GM18511 (cell line): ENCODE results near the gene SPHK1.

Source experiments
- ATAC-seq: cut with Tn5 transposase; IDR thresholded peaks from one replicate; pipeline ENCODE4 v1.9.1; 2021; ENCODE audit warnings: mild to moderate bottlenecking, moderate library complexity; ENCODE audit not compliant: unreplicated experiment

The SPHK1 gene

DNA sequence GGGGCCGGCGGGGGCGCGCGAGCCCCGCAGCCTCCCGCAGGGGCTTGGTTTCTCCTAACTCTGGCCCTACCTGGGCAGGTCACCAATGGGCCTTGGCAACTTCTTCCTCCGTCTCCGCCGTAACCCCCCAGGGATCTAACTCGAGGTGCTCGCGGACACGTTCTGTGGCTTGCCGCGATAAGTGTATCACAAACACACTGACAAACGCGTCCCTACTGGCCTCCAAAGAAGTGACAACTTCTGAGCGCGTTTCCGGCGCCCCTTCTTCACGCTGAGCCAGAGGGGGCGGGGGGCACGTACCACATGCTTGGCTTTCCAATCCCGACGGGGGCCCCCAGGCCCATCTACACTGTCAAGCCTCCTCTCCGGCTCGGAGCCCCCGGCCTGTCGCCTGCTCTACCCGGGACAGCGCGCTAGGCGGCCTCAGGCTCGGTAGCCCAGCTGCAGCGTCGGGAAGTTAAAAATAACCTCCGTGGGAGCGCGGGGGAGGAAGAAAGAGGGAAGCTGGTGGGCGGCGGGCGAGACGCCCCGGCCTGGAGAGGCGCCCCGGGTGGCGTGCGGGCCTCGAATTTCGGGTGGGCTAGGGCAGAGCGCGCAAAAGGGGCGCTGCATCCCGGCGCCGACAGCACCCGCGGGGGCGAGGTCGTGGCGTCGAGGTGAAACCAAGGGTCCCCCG lies 725 bp upstream of the SPHK1 start:
- no peak for ATAC-seq

DNA sequence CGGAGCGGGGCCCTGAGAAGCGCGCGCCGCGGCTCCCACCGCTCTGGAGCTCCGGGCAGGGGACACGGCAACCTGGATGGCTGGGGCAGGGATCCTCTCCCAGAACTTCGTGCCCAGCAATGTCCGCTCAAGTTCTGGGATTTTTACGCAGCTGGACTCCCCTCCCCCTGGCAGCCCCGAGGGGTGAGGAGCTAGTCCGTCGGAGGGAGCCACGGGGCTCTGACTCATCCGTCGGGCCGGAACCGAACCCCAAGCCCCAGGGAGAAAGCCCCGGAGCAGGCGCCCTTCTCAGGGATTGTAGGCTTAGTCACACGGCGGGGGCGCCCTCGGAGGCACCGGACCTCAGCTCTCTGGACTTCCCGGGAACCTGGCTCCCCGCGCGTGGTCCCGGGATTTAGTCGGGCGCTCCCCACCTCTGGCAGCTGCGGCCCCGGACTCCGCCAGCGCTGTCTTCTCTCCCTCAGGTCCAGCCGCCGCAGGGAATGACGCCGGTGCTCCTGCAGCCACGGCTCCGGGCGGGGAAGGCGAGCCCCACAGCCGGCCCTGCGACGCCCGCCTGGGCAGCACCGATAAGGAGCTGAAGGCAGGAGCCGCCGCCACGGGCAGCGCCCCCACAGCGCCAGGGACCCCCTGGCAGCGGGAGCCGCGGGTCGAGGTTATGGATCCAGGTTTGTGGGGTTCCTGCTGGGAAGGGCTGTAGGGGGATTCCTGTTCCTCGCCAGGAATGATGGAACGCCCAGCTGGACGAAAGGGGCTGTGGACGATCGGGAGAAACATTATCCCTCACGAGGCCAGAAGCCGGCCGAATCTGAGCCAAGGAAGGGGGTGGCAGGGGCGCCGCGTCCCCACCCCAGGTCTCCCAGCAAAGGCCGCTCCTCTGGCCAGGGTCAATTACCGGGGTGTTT lies 830 bp downstream of the SPHK1 start:
- no peak for ATAC-seq

DNA sequence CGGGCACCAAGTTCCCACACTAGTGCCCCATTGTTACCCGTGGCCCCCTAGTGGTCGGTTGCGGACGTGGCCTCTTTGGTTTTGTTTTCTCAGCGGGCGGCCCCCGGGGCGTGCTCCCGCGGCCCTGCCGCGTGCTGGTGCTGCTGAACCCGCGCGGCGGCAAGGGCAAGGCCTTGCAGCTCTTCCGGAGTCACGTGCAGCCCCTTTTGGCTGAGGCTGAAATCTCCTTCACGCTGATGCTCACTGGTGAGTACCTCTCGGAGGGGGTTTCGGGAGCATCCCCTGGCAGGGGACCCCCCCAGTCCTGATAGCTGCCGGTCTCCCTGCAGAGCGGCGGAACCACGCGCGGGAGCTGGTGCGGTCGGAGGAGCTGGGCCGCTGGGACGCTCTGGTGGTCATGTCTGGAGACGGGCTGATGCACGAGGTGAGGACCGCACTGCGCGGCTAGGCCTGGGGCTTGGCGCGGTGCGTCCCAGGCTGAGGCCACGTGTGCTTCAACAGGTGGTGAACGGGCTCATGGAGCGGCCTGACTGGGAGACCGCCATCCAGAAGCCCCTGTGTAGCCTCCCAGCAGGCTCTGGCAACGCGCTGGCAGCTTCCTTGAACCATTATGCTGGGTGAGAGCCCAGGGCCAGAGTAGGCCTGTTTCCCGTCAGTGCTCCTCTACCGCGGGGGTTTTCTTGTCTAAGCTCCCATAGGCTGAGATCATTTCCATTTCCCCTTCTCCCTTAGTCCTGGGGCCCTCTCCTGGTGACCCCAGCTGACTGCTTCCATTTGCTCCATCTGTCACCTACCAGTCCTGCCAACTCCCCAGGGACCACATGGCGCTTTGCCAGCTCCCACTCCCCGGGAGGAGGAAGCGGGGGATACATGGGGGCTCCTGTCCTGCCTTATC lies 1.7 kb downstream of the SPHK1 start:
- ATAC-seq: no peak

DNA sequence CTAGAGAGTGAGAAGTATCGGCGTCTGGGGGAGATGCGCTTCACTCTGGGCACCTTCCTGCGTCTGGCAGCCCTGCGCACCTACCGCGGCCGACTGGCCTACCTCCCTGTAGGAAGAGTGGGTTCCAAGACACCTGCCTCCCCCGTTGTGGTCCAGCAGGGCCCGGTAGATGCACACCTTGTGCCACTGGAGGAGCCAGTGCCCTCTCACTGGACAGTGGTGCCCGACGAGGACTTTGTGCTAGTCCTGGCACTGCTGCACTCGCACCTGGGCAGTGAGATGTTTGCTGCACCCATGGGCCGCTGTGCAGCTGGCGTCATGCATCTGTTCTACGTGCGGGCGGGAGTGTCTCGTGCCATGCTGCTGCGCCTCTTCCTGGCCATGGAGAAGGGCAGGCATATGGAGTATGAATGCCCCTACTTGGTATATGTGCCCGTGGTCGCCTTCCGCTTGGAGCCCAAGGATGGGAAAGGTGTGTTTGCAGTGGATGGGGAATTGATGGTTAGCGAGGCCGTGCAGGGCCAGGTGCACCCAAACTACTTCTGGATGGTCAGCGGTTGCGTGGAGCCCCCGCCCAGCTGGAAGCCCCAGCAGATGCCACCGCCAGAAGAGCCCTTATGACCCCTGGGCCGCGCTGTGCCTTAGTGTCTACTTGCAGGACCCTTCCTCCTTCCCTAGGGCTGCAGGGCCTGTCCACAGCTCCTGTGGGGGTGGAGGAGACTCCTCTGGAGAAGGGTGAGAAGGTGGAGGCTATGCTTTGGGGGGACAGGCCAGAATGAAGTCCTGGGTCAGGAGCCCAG lies 2.8 kb downstream of the SPHK1 start:
- no peak for ATAC-seq

DNA sequence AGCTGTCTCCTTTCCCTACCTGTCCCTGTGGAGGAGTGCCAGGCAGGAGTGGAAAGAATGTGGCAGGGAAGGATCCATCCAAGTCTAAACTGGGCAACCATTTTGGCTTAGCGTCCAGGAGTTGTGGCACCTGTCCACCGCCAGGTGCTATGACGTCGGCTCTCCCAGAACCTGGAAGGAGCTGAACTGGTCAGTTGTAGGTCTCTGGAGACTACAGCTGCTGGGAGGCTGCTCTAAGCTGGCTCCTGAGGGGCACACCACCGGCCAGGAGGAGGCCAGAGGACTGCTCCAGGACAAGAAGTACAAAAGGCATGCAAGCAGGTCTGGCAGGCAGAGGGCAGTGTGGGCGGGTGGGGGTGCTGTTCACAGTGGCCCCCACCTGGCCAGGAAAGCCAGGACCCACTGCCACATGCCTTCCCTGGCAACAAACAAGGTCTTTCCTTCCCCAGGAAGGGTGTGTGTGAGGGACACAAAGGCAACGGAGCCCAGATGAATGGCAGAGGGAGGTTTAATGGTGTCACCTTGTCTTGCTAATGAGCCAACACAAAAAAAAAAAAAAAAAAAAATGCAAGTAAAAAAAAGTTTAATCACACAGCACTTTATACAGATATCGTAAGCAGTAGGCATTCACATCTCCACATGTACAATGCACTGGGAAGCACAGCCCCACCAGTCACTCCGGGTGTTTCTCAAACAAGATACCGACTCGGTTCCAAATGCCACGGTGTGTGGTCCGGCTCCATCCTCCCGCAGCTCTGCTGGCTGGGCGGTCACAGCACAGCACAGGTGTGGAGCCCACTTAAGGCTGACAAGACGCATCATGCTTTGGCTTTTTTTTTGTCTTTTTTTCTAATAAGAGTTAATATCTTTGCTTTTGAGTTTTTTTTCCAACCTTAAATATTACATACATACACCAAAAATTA lies 4.8 kb downstream of the SPHK1 start:
- ATAC-seq: no peak

DNA sequence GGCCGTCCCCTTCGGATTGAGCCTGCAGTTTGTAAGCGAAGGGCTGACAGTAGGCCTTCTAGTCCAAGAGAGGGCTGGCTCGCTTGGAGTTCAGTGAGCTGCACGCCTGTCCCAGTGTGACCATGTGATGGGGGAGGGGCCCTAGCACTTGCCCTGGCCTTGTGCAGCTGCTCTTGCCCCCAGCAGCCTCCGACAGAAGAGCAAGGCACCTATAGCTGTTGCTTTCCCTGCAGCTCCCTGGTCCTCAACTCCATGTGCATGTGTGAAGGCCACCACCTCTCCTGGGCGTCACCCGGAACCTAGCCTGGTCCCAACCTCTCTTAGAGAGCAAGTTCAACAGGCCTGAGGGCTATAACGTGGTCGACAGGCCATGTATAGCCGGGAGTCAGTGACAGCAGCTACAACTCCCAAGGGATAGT lies 5.6 kb downstream of the SPHK1 start:
- ATAC-seq: no peak

DNA sequence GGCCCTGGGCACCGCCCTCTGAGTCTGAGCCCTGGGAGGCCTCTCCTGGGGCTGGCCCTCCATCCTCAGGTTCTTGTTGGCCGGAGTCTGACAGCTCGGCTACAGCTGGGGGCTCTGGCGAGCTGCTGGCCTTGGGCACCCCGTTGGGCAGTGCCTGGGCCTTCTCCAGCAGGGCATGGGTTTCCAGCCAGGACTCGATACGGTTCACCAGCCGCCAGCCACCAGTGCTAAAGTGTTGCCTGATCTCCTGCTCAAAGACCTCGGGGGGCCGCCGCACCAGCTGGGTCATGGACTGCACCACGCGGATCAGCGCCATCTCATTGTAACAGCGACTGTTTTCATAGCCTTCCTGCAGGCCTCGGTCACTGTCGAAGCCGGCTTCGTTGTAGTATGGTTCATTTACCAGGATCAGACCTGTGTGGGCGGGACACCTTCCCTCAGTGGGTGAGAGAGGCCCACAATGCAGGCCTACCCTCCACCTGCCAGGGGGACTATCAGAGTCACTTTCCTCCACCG lies 6.8 kb downstream of the SPHK1 start:
- no peak for ATAC-seq

DNA sequence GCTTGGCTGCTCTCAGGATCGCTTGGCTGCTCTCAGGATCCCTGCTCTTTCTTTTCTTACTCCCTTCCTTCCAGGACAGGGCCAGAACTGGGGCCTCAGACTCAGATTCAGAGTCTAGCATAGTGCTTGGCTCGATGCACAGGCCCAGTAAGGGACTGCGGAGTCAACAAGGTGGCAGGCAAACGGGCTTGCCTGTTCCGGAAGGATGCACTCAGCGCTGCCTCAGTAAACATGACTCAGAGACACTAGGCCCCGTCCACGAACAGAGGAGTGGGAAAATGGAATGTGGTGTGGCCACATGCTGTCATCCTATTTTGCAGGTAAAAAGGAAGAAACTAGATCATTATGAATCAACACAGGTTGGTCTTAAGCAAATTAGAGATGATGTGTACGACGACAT lies 9.8 kb downstream of the SPHK1 start:
- ATAC-seq: no peak

DNA sequence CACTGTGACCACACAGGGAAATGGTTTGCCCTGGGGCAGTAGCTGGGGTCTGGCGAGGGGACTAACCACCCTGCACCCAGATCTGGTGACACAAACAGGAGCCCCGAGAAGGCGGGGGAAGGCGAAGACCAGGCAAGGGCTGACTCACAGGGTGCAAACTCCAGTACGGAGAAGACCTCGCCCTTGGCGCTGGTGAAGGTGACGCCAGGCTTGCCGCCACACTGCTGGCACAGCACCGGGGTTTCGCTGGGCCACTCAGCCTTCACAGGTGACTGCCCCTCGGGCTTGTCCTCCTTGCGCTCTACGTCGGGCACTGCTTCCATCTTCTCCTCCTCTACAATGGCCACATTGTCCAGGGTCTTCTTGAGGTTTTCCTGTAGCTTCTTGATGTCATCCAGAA lies 11.6 kb downstream of the SPHK1 start:
- no peak for ATAC-seq

DNA sequence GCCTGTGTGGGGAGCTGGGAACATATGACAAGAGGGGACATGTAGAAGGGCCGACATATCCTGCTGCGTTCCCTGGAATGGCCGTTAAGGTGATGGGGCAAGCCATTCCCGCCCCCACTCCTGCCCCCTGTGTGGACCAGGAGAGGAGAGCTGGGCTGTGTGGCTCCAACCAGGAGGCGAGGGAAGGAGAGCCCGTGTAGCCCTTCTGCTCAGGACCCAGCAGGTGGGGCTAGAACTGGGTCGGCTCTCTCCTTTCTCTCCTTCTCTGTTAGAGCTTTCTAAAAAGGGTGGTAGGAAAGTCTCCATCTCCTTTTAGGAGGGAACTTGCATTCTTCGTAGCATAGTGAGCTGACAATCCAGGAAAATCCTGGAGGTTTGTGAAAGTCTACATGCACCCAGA lies 12.8 kb downstream of the SPHK1 start:
- no peak for ATAC-seq

DNA sequence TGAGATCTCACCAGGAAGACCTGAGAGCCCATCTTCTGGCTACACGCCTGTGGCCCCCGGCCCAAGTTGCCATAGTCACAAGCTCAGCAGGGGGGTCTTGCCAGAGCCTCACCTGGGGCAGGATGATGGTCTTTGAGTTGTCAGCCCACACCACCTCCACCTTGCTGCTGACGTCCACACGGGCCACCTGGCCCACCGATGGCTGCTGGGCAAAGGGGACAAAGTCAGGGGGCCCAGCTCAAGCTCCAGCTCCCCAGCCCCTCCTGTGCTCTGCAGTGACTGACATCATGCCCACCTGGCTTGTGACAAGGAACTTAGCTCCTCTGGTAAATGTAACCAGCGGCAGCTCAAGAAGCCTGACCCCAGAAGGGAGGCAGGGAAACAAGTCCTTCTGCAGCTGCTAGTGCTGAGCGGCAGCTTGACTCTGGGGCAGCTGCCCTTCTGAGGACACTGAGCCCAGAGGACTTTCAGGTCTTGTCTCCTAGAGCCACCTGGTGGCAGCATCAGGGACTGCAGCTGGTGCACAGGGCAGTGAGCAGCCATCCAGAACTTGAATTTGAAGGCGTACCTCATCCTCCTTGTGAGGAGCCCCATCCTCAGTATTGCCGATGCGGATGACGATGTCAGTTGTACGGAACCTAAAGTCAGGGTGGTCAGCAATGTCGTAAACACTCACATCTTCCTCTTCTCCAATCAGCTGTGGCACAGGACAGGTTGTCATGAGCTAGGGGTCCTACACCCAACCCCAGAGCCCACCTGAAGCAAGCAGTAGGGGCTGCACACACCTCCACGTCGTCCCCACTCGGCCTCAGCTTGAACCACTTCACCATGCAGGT lies 13.5 kb downstream of the SPHK1 start:
- no peak for ATAC-seq

DNA sequence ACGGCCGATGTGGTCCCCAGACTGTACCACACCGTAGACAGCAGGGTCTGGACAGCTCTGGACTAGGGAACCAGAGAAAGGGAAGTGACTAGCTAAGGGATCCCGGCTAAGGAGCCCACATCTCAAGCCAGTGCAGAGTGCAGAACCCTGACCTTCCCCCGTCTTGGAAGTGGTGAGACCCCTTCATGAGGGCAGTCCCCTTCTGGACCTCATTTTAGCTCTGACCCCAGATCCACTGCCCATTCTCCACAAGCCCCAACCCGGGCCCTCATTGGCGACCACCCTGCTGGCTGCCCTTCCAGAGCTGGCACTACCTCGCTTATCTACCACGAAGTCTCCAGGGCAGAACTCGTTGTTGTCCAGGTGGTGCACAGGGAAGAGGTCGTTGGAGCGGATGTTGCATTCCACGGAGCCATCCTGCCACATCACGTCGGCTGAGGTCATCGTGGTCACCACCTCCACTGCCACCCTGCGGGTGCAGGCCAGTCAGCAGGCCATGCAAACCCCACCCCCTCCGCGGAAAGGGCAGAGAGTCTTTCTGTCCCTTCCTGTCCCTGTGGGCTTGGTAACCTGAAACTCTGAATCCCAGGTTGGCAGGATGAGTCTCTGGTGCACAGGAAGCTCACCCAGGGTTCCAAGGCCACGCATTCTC lies 14.2 kb downstream of the SPHK1 start:
- no peak for ATAC-seq

DNA sequence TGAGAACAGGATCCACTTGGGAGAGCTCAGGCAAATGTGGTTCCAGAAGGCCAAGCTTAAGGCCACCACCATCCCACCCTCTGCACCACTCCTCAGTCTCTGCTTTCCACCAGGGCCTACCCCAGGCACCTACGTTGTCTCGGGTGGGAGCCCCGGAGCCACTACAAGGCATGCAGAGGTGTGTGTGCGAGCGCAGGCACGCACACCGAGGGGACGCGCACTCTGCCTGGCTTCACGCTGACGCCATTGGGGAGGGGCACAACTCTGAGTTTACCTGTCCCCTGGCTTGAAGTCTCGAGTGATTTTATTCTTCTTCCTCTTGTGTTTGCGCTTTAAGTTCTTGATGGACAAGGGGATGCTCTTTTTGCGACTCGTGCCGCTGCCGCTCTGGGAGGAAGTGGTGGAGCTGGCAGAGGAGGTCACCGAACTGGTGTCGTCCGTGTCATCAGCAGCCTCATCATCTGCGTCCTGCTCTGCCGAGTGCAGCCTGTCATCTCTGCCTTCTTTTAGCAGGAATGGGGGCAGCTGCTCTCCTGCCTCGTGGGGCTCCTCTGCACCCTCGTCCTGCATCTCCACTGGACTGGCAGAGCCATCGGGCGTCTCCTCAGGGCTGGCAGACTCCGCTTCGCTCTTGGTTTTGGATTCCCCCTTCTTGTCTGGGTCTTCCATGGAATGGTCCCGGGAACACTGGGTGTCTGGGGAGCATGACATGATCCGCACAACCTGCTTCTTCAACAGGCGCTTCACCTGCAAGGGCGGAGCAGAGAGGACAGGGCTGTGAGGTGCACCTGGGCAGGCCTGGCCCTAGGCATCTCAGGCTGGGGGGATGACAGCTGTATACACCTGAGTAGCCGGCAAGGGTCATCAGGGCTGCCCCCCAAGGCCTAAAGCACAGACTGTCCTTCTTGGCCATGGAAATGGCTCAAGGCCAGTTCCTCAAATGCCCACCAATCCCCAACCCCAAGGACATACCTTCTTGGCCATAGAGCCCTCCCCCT lies 15.1 kb downstream of the SPHK1 start:
- ATAC-seq: no peak

DNA sequence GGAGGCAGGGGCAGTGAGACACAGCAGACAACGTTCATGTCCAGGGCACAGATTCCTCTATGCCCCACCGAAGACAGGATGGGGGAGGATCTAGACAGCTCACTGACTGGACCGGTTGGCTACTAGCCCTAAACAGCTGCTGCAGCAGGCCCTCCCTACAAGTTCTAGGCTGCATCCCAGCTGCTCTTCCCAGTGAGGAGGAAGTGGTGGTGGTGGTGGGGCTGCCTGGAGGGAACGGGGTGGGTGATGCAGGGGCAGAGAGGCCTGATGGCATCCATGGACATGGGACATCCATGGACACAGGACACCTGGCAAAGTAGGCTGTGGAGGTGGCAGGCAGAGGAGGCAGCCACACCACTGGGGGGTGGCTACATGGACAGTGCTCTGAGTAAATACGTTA lies 18.3 kb downstream of the SPHK1 start:
- ATAC-seq: no peak

DNA sequence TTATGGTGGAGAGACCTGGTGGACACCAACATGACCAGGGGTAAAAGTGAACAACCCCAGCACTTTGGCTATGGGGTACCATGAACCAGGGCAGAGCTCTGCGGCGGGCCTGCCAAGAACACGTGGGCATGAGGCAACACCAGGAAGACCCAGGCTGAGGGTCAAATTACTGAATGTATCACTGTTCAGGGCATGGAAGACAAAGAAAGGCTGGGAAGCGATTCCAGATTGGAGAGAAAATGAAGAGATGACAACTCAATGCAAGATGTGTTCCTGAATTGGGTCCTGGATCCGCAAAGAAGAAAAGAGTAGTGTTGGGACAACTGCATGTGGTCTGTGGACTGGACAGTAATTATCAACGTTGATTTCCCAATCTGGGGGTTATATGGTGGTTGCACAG lies 19.8 kb downstream of the SPHK1 start:
- no peak for ATAC-seq

DNA sequence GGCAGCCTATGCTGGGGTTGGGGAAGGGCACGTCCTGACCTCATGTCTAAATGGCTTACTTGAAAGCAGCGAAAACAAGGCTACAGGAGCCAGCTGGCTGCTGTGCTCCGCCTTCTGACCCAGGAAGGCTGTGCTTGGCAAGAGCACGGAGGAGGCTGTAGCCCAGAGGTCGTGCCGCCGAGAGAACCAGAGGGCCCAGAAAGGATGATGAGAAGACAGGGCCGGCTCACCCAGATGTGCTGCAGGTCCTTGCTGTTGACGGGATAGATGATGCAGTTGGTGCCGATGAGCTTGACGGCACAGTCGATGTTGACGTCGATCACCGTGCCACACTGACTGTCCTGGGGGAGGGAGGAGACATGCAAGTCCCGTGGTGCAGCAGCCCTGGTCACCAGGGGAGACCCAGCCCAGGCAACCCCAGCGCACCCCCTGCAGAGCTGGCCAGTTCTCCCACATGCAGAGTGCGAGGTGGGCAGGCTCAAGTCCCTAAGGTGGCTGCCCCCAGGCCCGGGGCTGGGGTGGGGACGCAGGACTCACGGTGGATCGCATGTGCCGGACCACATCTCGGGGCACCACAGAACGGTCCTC lies 20.7 kb downstream of the SPHK1 start:
- ATAC-seq: no peak
